Measurements from ENCODE around the gene B9D1.

- no peak for TF ChIP-seq CTBP1 (IDR thresholded peaks at IDR 0.05; ENCODE audit: borderline replicate concordance)
- no peak for TF ChIP-seq HDGF (IDR thresholded peaks at IDR 0.05; ENCODE audit: borderline replicate concordance)
- TF ChIP-seq ARNT (IDR thresholded peaks at IDR 0.05): no peak
- no peak for TF ChIP-seq ZNF384 (IDR thresholded peaks at IDR 0.05)
- no peak for TF ChIP-seq FOXK2 (IDR thresholded peaks at IDR 0.05)
- TF ChIP-seq PKNOX1 (IDR thresholded peaks at IDR 0.05): no peak
- no peak for TF ChIP-seq FOXM1 (IDR thresholded peaks at IDR 0.05; ENCODE audit: borderline replicate concordance)
Observed at GRCh38 chr17:19372866-19373504, 10.5 kb upstream of the B9D1 start.
